Keratinocyte (primary cell): ENCODE results near the gene NDUFAF5. TPM values are rescaled to one million over a fixed set of nuclear protein-coding genes. Genes with fewer than 3 reads are reported as not detected.

Experiments
- DNase-seq: peaks from one replicate; pipeline ENCODE4 v3.0.0-alpha.2; 2011; ENCODE audit warnings: low read depth, missing footprints, low spot score
- FAIRE-seq: peaks from 2 replicates; lab custom pipeline; 2011; peaks lifted over from hg19 to GRCh38; lab: Jason Lieb, UNC
- H2AFZ ChIP-seq: 2 replicates; pipeline ENCODE4 v1.6.0; 2012; ENCODE audit warnings: low read length, control low read depth, inconsistent platforms; ENCODE audit not compliant: control insufficient read depth
- H3K27ac ChIP-seq: 2 replicates; pipeline ENCODE4 v1.5.1; 2011; ENCODE audit warnings: low read length; ENCODE audit not compliant: control insufficient read depth, insufficient read depth
- H3K27me3 ChIP-seq: 3 replicates; pipeline ENCODE4 v1.6.0; 2011; ENCODE audit warnings: low read length; ENCODE audit not compliant: control insufficient read depth, insufficient read depth; ENCODE audit errors: extremely low read depth
- H3K36me3 ChIP-seq, 2 experiments: 2 replicates in 1 of 2; 3 replicates in 1 of 2; pipeline ENCODE4 v1.5.1; 2011; ENCODE audit warnings: low read length in 2 of 2, mild to moderate bottlenecking in 1 of 2; ENCODE audit not compliant: control insufficient read depth in 2 of 2, insufficient read depth in 2 of 2; ENCODE audit errors: extremely low read depth in 1 of 2
- H3K4me1 ChIP-seq: 3 replicates; pipeline ENCODE4 v1.5.1; 2011; ENCODE audit warnings: low read length; ENCODE audit not compliant: control insufficient read depth, insufficient read depth; ENCODE audit errors: extremely low read depth
- H3K4me2 ChIP-seq: 3 replicates; pipeline ENCODE4 v1.6.0; 2011; ENCODE audit warnings: low read depth, low read length; ENCODE audit not compliant: control insufficient read depth, insufficient read depth; ENCODE audit errors: extremely low read depth
- H3K4me3 ChIP-seq, 3 experiments: fragments of 200-600 bp in 1 of 3; sonication (generic) in 1 of 3; 2 replicates in 2 of 3; 3 replicates in 1 of 3; pipeline ENCODE4 v1.5.1; 2011 to 2016; ENCODE audit warnings: low read length in 3 of 3, mild to moderate bottlenecking in 3 of 3, control low read depth in 2 of 3, inconsistent platforms in 1 of 3, low read depth in 1 of 3, mixed read lengths in 1 of 3, mixed run types in 1 of 3, moderate library complexity in 1 of 3; ENCODE audit not compliant: control insufficient read depth in 2 of 3, insufficient read depth in 2 of 3; ENCODE audit errors: extremely low read depth in 1 of 3
- H3K79me2 ChIP-seq: 2 replicates; pipeline ENCODE4 v1.6.0; 2012; ENCODE audit warnings: low read length; ENCODE audit not compliant: control insufficient read depth, insufficient read depth
- H3K9ac ChIP-seq: 3 replicates; pipeline ENCODE4 v1.6.0; 2011; ENCODE audit warnings: low read length; ENCODE audit not compliant: control insufficient read depth, insufficient read depth; ENCODE audit errors: extremely low read depth
- H3K9me1 ChIP-seq: 3 replicates; pipeline ENCODE4 v1.6.0; 2011; ENCODE audit warnings: low read length; ENCODE audit not compliant: control insufficient read depth, insufficient read depth; ENCODE audit errors: extremely low read depth
- H3K9me3 ChIP-seq: 2 replicates; pipeline ENCODE4 v1.5.1; 2012; ENCODE audit warnings: low read depth, low read length; ENCODE audit not compliant: control insufficient read depth
- H4K20me1 ChIP-seq: 3 replicates; pipeline ENCODE4 v1.6.0; 2011; ENCODE audit warnings: low read length; ENCODE audit not compliant: control insufficient read depth, insufficient read depth; ENCODE audit errors: extremely low read depth
- CTCF ChIP-seq, 3 experiments: IDR thresholded peaks in 1 of 3; conservative IDR thresholded peaks in 1 of 3; optimal IDR thresholded peaks in 1 of 3; 2 replicates in 2 of 3; 3 replicates in 1 of 3; pipeline versions ENCODE3 to v1.5.1; 2011; ENCODE audit warnings: low read length in 3 of 3, mild to moderate bottlenecking in 3 of 3, moderate library complexity in 2 of 3, control low read depth in 1 of 3, inconsistent platforms in 1 of 3; ENCODE audit not compliant: insufficient read depth in 2 of 3; ENCODE audit errors: extremely low read depth in 1 of 3
- EZH2 ChIP-seq: IDR thresholded peaks from one replicate; pipeline ENCODE4 v1.6.1; 2012; ENCODE audit warnings: inconsistent platforms, mild to moderate bottlenecking, low read length, moderate library complexity
- dilution Hi-C: fragments of 300-500 bp; cut with MboI; formaldehyde crosslinking; loops from one replicate; pipeline ENCODE4 v1.7.0; 2020; ENCODE audit warnings: low sequenced_read_pairs; ENCODE audit not compliant: extremely low pct_ligation_motif_present
- polyA plus RNA-seq, 5 experiments: library from polyadenylated mRNA; depleted of rRNA in 3 of 5; stranded (reverse) in 3 of 5; stranded (forward) in 1 of 5; unstranded in 1 of 5; fragments of >200 nt; gene quantifications; 1 replicate in 1 of 5; 2 replicates in 3 of 5; 3 replicates in 1 of 5; pipeline versions ENCODE4 v1.2.1 to v1.2.3, GENCODE V29; 2011 to 2012; ENCODE audit warnings: missing spikeins in 2 of 5, low read depth in 1 of 5, low replicate concordance in 1 of 5

The NDUFAF5 gene
- polyA plus RNA-seq, 1 donor (not counting 4 experiments of a cell fraction or from before 2014, with no cell fraction given) = 26.4 TPM

- no peaks in the 10 kb centered on the region for H3K79me2 ChIP-seq
- H3K36me3 ChIP-seq = peaks cover 8 to 9% of the 10 kb centered on the region in 2 experiments
- DNase-seq = no peak
- no peak overlapping the region for H3K27ac ChIP-seq
- H3K9me1 ChIP-seq = no peaks in the 10 kb centered on the region
- no peaks in the 10 kb centered on the region for H4K20me1 ChIP-seq
- H3K27me3 ChIP-seq = no peaks in the 10 kb centered on the region
- no peak for FAIRE-seq
- H2AFZ ChIP-seq = no peak overlapping the region
- no peak overlapping the region for H3K4me3 ChIP-seq
- no peak overlapping the region for H3K4me2 ChIP-seq
- H3K9ac ChIP-seq = no peak overlapping the region
- TF ChIP-seq EZH2 (no peak), CTCF (optimal IDR thresholded peaks at IDR 0.05 in 1 of 3, IDR thresholded peaks at IDR 0.05 in 1 of 3, conservative IDR thresholded peaks at IDR 0.05 in 1 of 3; ENCODE audit: extremely low read depth in 1 of 3, insufficient read depth in 2 of 3, low read length in 3 of 3) (no peak)
- H3K4me1 ChIP-seq = no peaks in the 10 kb centered on the region
- no peaks in the 10 kb centered on the region for H3K9me3 ChIP-seq
- dilution Hi-C loops = no loop called here
Observed at GRCh38 chr20:13817342-13817741, 32.5 kb downstream of the NDUFAF5 start.

- Histone ChIP-seq H3K27me3 (no peaks in the 10 kb centered on the region), H3K4me1 (no peaks in the 10 kb centered on the region), H3K9me1 (no peaks in the 10 kb centered on the region), H3K9me3 (no peaks in the 10 kb centered on the region), H3K79me2 (no peaks in the 10 kb centered on the region), H3K36me3 (peaks cover 2 to 8% of the 10 kb centered on the region in 2 experiments), H4K20me1 (no peaks in the 10 kb centered on the region), H3K9ac (no peak overlapping the region), H3K27ac (no peak overlapping the region), H3K4me2 (no peak overlapping the region), H3K4me3 (no peak overlapping the region), H2AFZ (no peak overlapping the region)
- TF ChIP-seq EZH2 (no peak), CTCF (optimal IDR thresholded peaks at IDR 0.05 in 1 of 3, IDR thresholded peaks at IDR 0.05 in 1 of 3, conservative IDR thresholded peaks at IDR 0.05 in 1 of 3; ENCODE audit: extremely low read depth in 1 of 3, insufficient read depth in 2 of 3, low read length in 3 of 3) (peak; percentile 13 to 54 (median 31))
- FAIRE-seq (no peak), DNase-seq (peak; percentile 53)
- dilution Hi-C loops = no loop called here
Observed at GRCh38 chr20:13819885-13820645, 35.2 kb downstream of the NDUFAF5 start.
